Colonic mucosa (tissue), 4 donors: Measurements from ENCODE around the gene ITGA1. TPM values are rescaled to one million over a fixed set of nuclear protein-coding genes. Genes with fewer than 3 reads are reported as not detected.

Source experiments
- DNase-seq: peaks from one replicate; pipeline ENCODE4 v3.0.0-alpha.2; 2020
- H3K27ac ChIP-seq: fragments of 200-600 bp; one replicate; pipeline ENCODE4 v1.8.0; 2021
- H3K27me3 ChIP-seq: fragments of 200-600 bp; one replicate; pipeline ENCODE4 v1.8.0; 2021
- H3K36me3 ChIP-seq: fragments of 200-600 bp; one replicate; pipeline ENCODE4 v1.8.0; 2021
- H3K4me1 ChIP-seq: fragments of 200-600 bp; one replicate; pipeline ENCODE4 v1.8.0; 2021; ENCODE audit warnings: mild to moderate bottlenecking
- H3K4me3 ChIP-seq: fragments of 200-600 bp; one replicate; pipeline ENCODE4 v1.8.0; 2021
- H3K9ac ChIP-seq, 2 donors: one replicate each; pipeline ENCODE4 v1.7.0; 2013; ENCODE audit warnings: control low read depth in 2 of 2, low read depth in 2 of 2, low read length in 2 of 2
- H3K9me3 ChIP-seq: fragments of 200-600 bp; one replicate; pipeline ENCODE4 v1.8.0; 2021
- CTCF ChIP-seq: fragments of 200-600 bp; IDR thresholded peaks from one replicate; pipeline ENCODE4 v1.8.0; 2022; ENCODE audit warnings: antibody characterized with exemption, mild to moderate bottlenecking
- intact Hi-C: fragments of 100-400 bp; cut with DNase I; formaldehyde crosslinking; loops from one replicate; pipeline ENCODE4 v1.14.1; 2022
- total RNA-seq, 2 donors: library from RNA; stranded (reverse); fragmentation: NEBNext Ultra II Directional in 1 of 2; extraction: Animal tissue kit (Norgen Biotek cat#: 25700) in 1 of 2; gene quantifications; one replicate each; pipeline ENCODE4 v1.2.1, GENCODE V29; 2021
- donor health status: healthy.
- donor health status: DM: no; HTN: no; CAD: no.
- donor health status: DM: no; HTN: no; CAD: no.

ITGA1 gene
- total RNA-seq, 2 donors from 2014 or later, result 19.2 to 52.5 TPM

DNA sequence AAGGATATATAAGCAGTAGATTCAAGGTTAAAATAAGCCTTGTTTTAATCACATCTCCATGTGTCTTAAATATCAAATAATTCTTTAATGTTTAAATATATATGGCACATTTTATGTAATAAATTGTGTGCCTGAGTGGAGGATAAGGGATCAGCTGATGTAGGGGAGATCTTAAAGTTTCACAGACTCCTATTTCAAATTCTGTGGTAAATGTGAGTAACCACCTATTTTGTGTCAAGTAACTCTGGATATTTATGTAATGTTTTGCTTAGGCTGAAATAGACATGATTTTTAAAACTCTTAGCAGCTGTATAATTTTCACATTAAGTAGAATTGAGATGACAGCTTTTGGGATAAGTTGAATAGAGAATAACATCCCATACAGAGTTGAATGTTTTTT is 160.1 kb downstream of the ITGA1 start:
- Histone ChIP-seq H3K27ac (no peak overlapping the region), H3K4me3 (no peak overlapping the region), H3K9ac (no peak overlapping the region), H3K27me3 (no peaks in the 10 kb centered on the region), H3K36me3 (no peaks in the 10 kb centered on the region), H3K9me3 (no peaks in the 10 kb centered on the region), H3K4me1 (no peaks in the 10 kb centered on the region)
- TF ChIP-seq CTCF, result no peak
- intact Hi-C loops, result no loop called here
- DNase-seq, result no peak

DNA sequence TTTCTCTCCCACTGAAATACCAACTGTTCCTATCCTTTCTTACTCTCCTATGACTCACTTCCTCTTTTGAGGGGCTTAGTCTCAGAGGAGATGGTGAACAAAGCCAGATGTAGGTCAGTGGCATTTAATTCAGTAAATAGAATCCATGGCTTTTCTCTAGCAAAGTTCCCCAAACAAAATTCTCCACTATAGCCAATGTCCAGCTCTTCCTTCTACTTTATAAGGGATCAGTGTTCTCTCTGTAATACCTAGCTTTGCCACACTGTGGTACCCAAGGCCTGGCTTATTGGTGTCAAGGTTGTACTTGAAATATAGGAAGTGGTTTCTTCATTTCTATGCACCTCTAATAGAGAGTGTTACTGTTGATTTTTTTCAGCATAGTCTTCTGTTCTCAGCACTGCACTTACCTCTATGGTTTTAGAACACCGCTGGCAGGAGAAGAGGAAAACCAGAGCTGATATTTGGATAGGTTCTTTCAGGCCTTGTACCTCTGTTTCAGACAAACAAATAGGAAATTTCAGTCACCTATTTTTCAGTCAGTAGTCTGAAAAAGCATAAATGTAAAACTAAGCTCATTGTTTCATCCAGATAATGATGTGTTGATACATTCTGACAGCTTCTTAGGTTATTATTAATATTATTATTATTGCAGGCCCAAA is 160.8 kb downstream of the ITGA1 start:
- intact Hi-C loops, result no loop called here
- Histone ChIP-seq H3K9ac (no peak overlapping the region), H3K9me3 (no peaks in the 10 kb centered on the region), H3K27me3 (no peaks in the 10 kb centered on the region), H3K27ac (no peak overlapping the region), H3K36me3 (no peaks in the 10 kb centered on the region), H3K4me1 (no peaks in the 10 kb centered on the region), H3K4me3 (no peak overlapping the region)
- DNase-seq, result peak; percentile 74
- TF ChIP-seq CTCF, result peak; percentile 69

DNA sequence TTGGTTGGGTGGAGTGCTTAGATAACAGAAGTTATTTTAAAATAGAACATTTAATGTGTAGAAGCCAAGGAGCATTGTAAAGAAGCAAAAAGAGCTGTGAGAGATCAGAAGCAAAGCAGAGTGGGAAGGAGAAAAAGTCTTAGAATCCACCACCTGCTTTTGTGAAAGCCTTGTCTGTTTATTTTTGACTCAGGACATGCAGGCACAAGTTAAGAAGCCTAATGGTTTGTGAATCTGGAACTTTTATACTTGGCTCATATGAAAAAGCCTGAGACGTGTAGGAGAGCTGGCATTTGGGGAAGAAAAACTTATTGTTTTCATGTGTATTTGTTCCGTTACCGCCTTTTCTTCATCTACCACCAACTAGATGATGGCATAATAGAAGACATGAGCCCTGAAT is 163.0 kb downstream of the ITGA1 start:
- Histone ChIP-seq H3K9me3 (no peaks in the 10 kb centered on the region), H3K36me3 (no peaks in the 10 kb centered on the region), H3K4me1 (no peaks in the 10 kb centered on the region), H3K4me3 (no peak overlapping the region), H3K9ac (no peak overlapping the region), H3K27me3 (no peaks in the 10 kb centered on the region), H3K27ac (no peak overlapping the region)
- DNase-seq, result no peak
- intact Hi-C loops, result loop anchor here (2.0 kb wide), 1 partner anchor 146 kb away; no protein-coding TSS in a partner anchor
- TF ChIP-seq CTCF, result no peak

DNA sequence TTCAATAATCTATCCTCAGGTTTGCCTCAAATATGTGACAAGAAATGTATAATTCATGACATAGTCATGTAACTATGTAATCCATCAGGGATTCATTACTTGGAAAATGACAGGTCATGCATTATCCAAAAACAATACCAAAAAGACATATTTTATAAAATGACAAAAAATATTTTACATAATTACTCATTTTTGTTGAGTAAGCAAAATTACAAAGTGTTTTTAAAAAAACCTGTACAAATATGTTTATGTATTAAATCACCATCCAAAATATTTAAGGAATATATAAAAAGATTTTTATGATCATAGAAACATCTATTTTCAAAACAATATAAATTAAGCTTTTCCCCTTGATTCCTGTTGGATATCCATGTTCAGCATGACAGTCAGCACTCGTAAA is 164.8 kb downstream of the ITGA1 start:
- no peaks in the 10 kb centered on the region for H3K36me3 ChIP-seq
- no peak overlapping the region for H3K27ac ChIP-seq
- intact Hi-C loops, result no loop called here
- TF ChIP-seq CTCF, result no peak
- no peaks in the 10 kb centered on the region for H3K27me3 ChIP-seq
- H3K4me1 ChIP-seq, result no peaks in the 10 kb centered on the region
- H3K9me3 ChIP-seq, result no peaks in the 10 kb centered on the region
- no peak overlapping the region for H3K9ac ChIP-seq
- no peak overlapping the region for H3K4me3 ChIP-seq
- DNase-seq, result no peak

GRCh38 chr5:52956014-52956413 is 168.3 kb downstream of the ITGA1 start:
- Histone ChIP-seq H3K4me1 (no peaks in the 10 kb centered on the region), H3K9me3 (no peaks in the 10 kb centered on the region), H3K27ac (no peak overlapping the region), H3K36me3 (no peaks in the 10 kb centered on the region), H3K27me3 (no peaks in the 10 kb centered on the region), H3K9ac (no peak overlapping the region), H3K4me3 (no peak overlapping the region)
- intact Hi-C loops, result no loop called here
- no peak for DNase-seq
- TF ChIP-seq CTCF, result no peak
